ENCODE results near the gene TACC2.

- TF ChIP-seq CTCF (IDR thresholded peaks at IDR 0.05): no peak
- no peak for TF ChIP-seq EZH2phosphoT487 (IDR thresholded peaks at IDR 0.05)
Measured at GRCh38 chr10:122197611-122198222, 208.8 kb downstream of the TACC2 start.
